Panc1 (cell line): ENCODE results near the gene PIK3R1.

ENCODE experiments used
- POLR2AphosphoS5 ChIP-seq: IDR thresholded peaks from 2 replicates; pipeline ENCODE4 v1.6.1; 2012; ENCODE audit warnings: mild to moderate bottlenecking, low read depth, low read length, moderate library complexity
- SIN3A ChIP-seq: IDR thresholded peaks from 2 replicates; pipeline ENCODE4 v1.6.1; 2012; ENCODE audit warnings: low read depth, mild to moderate bottlenecking, low read length, moderate library complexity, borderline replicate concordance; ENCODE audit not compliant: insufficient read depth
- TF ChIP-seq, protein P1 (sequence below): fragments of 450-650 bp; IDR thresholded peaks from 2 replicates; pipeline ENCODE4 v1.5.1; 2017; ENCODE audit warnings: mild to moderate bottlenecking
- TF ChIP-seq, protein P2 (sequence below), 2 experiments: IDR thresholded peaks; 2 replicates each; pipeline ENCODE4 v1.6.1; 2011 to 2012; ENCODE audit warnings: low read depth in 2 of 2, control low read depth in 1 of 2, low read length in 1 of 2, mild to moderate bottlenecking in 1 of 2, moderate library complexity in 1 of 2; ENCODE audit not compliant: insufficient read depth in 1 of 2

DNA sequence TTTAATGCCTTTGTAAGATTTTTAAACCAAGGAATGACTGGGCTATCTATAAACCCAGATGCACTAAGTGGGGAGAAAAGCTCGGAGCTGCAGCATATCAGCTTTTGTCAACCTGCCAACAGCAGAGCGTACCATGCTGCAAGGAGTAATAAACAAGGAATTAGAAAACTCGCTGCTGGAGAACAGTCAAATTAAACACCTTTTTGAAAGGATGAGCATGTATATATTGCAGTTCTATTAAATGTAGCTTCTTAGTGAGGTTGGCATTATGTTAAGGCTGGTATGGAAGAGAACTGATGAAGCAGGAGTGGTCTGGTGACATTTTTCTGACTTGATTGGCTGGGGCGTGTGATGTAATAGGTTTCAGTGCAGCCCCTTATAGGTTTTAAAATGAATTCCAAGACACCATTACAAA lies 74.7 kb downstream of the PIK3R1 start:
- TF ChIP-seq, protein P1, sequence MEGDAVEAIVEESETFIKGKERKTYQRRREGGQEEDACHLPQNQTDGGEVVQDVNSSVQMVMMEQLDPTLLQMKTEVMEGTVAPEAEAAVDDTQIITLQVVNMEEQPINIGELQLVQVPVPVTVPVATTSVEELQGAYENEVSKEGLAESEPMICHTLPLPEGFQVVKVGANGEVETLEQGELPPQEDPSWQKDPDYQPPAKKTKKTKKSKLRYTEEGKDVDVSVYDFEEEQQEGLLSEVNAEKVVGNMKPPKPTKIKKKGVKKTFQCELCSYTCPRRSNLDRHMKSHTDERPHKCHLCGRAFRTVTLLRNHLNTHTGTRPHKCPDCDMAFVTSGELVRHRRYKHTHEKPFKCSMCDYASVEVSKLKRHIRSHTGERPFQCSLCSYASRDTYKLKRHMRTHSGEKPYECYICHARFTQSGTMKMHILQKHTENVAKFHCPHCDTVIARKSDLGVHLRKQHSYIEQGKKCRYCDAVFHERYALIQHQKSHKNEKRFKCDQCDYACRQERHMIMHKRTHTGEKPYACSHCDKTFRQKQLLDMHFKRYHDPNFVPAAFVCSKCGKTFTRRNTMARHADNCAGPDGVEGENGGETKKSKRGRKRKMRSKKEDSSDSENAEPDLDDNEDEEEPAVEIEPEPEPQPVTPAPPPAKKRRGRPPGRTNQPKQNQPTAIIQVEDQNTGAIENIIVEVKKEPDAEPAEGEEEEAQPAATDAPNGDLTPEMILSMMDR: no peak
- TF ChIP-seq, protein P2, sequence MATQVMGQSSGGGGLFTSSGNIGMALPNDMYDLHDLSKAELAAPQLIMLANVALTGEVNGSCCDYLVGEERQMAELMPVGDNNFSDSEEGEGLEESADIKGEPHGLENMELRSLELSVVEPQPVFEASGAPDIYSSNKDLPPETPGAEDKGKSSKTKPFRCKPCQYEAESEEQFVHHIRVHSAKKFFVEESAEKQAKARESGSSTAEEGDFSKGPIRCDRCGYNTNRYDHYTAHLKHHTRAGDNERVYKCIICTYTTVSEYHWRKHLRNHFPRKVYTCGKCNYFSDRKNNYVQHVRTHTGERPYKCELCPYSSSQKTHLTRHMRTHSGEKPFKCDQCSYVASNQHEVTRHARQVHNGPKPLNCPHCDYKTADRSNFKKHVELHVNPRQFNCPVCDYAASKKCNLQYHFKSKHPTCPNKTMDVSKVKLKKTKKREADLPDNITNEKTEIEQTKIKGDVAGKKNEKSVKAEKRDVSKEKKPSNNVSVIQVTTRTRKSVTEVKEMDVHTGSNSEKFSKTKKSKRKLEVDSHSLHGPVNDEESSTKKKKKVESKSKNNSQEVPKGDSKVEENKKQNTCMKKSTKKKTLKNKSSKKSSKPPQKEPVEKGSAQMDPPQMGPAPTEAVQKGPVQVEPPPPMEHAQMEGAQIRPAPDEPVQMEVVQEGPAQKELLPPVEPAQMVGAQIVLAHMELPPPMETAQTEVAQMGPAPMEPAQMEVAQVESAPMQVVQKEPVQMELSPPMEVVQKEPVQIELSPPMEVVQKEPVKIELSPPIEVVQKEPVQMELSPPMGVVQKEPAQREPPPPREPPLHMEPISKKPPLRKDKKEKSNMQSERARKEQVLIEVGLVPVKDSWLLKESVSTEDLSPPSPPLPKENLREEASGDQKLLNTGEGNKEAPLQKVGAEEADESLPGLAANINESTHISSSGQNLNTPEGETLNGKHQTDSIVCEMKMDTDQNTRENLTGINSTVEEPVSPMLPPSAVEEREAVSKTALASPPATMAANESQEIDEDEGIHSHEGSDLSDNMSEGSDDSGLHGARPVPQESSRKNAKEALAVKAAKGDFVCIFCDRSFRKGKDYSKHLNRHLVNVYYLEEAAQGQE (IDR thresholded peaks at IDR 0.05; ENCODE audit: insufficient read depth in 1 of 2, low read depth in 2 of 2, low read length in 1 of 2): no peak
- TF ChIP-seq POLR2AphosphoS5 (no peak), SIN3A (no peak)
